ENCODE data around the gene EEFSEC.

The EEFSEC gene

DNA sequence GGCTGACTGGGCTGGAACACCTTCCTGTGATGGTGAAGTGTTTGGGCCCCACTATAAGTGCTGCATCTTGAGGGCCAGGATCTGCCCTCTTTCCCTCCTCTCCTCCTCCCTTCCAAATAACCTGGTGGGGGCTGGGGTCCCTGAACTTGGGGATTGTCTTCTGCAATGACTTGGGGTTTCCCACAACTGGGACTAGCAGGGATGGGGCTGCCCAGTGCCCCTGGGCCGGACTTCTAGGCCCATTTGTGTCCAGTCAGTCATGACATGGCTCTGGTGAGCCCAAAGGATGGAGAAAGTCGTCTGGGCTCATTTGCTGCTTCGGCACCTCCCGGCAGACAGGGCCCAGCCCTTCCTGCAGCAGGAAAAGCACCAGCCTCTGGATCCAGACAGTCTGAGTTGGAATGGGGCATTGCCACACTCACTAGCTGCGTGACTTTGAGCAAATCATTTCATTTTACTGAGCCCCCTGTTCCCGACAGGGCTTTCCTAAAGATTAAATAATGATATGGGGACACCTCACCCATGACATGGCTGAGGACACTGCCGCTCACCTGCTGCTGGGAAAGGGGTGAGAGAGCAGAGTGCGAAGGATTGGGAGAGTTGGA is 200.2 kb downstream of the EEFSEC start:
- no peak for DNase-seq (ENCODE audit: extremely low spot score)
- POLR2A ChIA-PET = no interaction called here
- TF ChIP-seq NFRKB (IDR thresholded peaks at IDR 0.05) = no peak
- TF ChIP-seq SP1 (IDR thresholded peaks at IDR 0.05) = no peak
- TF ChIP-seq FOXK2 (IDR thresholded peaks at IDR 0.05) = no peak
- TF ChIP-seq ELF4 (IDR thresholded peaks at IDR 0.05) = no peak
- TF ChIP-seq ARNT (IDR thresholded peaks at IDR 0.05) = no peak
- no peak for TF ChIP-seq LEF1 (IDR thresholded peaks at IDR 0.05; ENCODE audit: borderline replicate concordance)
- TF ChIP-seq SUZ12 (IDR thresholded peaks at IDR 0.05) = no peak
- no peak for TF ChIP-seq ZNF384 (IDR thresholded peaks at IDR 0.05)
- TF ChIP-seq TARDBP (IDR thresholded peaks at IDR 0.05) = no peak
- TF ChIP-seq CTBP1 (IDR thresholded peaks at IDR 0.05; ENCODE audit: borderline replicate concordance) = no peak
- TF ChIP-seq HDGF (IDR thresholded peaks at IDR 0.05; ENCODE audit: borderline replicate concordance) = no peak
- TF ChIP-seq FOXM1 (IDR thresholded peaks at IDR 0.05; ENCODE audit: borderline replicate concordance) = no peak
- CTCF ChIA-PET = no interaction called here

DNA sequence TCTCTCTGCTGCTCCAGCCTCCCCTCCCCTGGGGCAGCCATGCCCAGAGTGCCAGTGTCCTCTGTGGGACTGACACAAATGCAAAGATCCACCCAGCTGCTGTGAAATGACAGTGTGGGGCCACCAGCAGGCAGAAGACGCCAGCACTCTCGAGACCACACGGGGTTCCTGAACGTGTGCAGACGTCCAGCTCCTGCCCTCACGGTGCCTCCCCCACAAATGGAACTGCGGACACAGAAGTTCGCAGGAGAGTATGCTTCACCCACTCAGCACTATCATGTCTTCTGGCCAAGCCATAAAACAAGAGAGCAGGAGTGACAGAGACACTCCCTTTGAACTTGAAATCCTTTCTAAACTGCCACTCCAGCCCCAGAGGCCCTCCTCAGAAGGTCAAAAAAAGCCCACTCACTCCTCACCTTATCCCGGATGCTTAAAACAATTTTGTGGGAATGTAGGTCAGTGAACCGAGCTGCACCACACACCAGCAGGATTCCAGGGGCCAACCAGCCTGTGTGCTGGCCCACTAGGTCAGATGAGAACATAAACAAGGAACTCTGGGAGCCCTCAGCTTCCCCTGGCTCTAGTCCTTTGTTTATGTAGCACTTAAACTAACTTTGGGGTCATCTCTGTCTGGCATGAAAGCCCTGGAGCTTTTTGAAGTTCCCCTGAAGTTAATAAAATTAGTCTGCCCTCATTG is 200.9 kb downstream of the EEFSEC start:
- CTCF ChIA-PET = no interaction called here
- TF ChIP-seq NFRKB (IDR thresholded peaks at IDR 0.05) (no peak), FOXK2 (IDR thresholded peaks at IDR 0.05) (no peak), SP1 (IDR thresholded peaks at IDR 0.05) (no peak), ELF4 (IDR thresholded peaks at IDR 0.05) (no peak), HDGF (IDR thresholded peaks at IDR 0.05; ENCODE audit: borderline replicate concordance) (no peak), ZNF384 (IDR thresholded peaks at IDR 0.05) (no peak), SUZ12 (IDR thresholded peaks at IDR 0.05) (no peak), ARNT (IDR thresholded peaks at IDR 0.05) (no peak), FOXM1 (IDR thresholded peaks at IDR 0.05; ENCODE audit: borderline replicate concordance) (no peak), BHLHE40 (IDR thresholded peaks at IDR 0.05; ENCODE audit: borderline replicate concordance) (no peak), LEF1 (IDR thresholded peaks at IDR 0.05; ENCODE audit: borderline replicate concordance) (no peak), TARDBP (IDR thresholded peaks at IDR 0.05) (no peak), L3MBTL2 (conservative IDR thresholded peaks at IDR 0.05) (no peak), CTBP1 (IDR thresholded peaks at IDR 0.05; ENCODE audit: borderline replicate concordance) (no peak), FOXA1 (IDR thresholded peaks at IDR 0.05) (no peak)
- TF ChIP-seq, protein P1, sequence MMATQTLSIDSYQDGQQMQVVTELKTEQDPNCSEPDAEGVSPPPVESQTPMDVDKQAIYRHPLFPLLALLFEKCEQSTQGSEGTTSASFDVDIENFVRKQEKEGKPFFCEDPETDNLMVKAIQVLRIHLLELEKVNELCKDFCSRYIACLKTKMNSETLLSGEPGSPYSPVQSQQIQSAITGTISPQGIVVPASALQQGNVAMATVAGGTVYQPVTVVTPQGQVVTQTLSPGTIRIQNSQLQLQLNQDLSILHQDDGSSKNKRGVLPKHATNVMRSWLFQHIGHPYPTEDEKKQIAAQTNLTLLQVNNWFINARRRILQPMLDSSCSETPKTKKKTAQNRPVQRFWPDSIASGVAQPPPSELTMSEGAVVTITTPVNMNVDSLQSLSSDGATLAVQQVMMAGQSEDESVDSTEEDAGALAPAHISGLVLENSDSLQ (IDR thresholded peaks at IDR 0.05) = no peak
- DNase-seq (ENCODE audit: extremely low spot score) = no peak
- POLR2A ChIA-PET = no interaction called here

DNA sequence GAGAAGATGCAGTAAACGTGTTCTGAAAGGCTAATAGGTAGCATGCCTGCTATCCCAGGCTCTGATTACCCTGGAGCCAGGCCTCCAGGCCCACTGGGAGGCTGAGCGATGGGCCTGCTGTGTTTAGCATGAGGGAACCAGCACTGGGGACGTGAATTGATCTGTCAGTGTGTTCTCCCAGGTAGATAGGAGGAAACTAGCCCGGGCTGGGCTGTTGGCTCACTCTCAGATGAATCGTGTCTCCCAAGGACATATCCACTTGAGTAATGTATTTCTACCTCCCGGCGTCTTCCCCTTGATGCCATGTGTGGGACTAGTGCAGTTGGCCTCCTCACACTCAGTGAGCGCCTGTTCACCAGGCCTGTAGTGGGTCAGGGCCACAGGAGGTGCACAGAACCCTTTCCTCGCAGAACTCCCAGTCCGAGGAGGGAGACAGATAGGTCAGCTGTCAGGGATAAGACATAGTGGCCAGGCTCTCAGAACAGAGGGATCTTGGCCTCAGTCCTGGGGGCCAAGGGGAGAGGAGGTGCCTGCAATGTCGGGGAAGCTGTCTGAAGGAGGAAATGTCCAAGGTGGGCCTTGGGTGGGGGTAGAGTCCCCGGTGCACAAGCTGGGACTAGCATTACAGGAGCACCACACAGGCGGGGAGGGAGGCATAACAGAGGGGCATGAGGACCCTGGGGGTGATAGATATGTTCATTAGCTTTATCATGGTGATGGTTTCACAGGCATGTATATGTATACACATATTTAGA is 201.7 kb downstream of the EEFSEC start:
- no peak for DNase-seq (ENCODE audit: extremely low spot score)
- TF ChIP-seq NFRKB (IDR thresholded peaks at IDR 0.05) (no peak), SP1 (IDR thresholded peaks at IDR 0.05) (no peak), TARDBP (IDR thresholded peaks at IDR 0.05) (no peak), FOXA1 (IDR thresholded peaks at IDR 0.05) (no peak), FOXM1 (IDR thresholded peaks at IDR 0.05; ENCODE audit: borderline replicate concordance) (no peak), ZNF384 (IDR thresholded peaks at IDR 0.05) (no peak), ELF4 (IDR thresholded peaks at IDR 0.05) (no peak), L3MBTL2 (conservative IDR thresholded peaks at IDR 0.05) (no peak), SUZ12 (IDR thresholded peaks at IDR 0.05) (no peak), BHLHE40 (IDR thresholded peaks at IDR 0.05; ENCODE audit: borderline replicate concordance) (no peak), LEF1 (IDR thresholded peaks at IDR 0.05; ENCODE audit: borderline replicate concordance) (no peak), ARNT (IDR thresholded peaks at IDR 0.05) (no peak), FOXK2 (IDR thresholded peaks at IDR 0.05) (no peak), CTBP1 (IDR thresholded peaks at IDR 0.05; ENCODE audit: borderline replicate concordance) (no peak), HDGF (IDR thresholded peaks at IDR 0.05; ENCODE audit: borderline replicate concordance) (no peak)
- TF ChIP-seq, protein P1 (IDR thresholded peaks at IDR 0.05) = no peak
- ChIA-PET CTCF (interaction anchor here (0.6 kb wide), 1 partner anchor 95 kb away, joined by 3 read pairs; no protein-coding TSS in a partner anchor), POLR2A (no interaction called here)

DNA sequence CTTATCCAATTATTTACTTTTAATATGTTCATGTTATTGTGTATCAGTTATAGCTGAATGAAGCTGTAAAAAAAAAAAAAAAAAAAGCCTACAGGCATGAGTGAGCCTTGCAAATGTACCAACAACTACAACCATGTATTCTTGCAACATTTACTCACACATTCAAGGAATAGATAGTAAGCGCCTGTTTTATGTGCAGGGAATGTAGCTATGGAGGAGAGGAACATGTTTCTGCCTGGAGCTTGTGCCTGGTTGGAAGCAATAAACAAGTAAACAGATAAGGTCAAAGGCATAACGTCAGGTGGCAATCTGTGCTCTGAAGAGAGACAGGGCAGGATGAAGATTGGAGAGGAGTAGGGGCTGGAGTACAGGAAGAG is 202.2 kb downstream of the EEFSEC start:
- ChIA-PET POLR2A (interaction anchor here (0.9 kb wide), 1 partner anchor 9 kb away, joined by 3 read pairs; no protein-coding TSS in a partner anchor), CTCF (interaction anchor here (0.6 kb wide), 1 partner anchor 95 kb away, joined by 3 read pairs; no protein-coding TSS in a partner anchor)
- no peak for DNase-seq (ENCODE audit: extremely low spot score)
- TF ChIP-seq HDGF (IDR thresholded peaks at IDR 0.05; ENCODE audit: borderline replicate concordance) (no peak), CTBP1 (IDR thresholded peaks at IDR 0.05; ENCODE audit: borderline replicate concordance) (no peak), SUZ12 (IDR thresholded peaks at IDR 0.05) (no peak), ELF4 (IDR thresholded peaks at IDR 0.05) (no peak), FOXK2 (IDR thresholded peaks at IDR 0.05) (no peak), L3MBTL2 (conservative IDR thresholded peaks at IDR 0.05) (no peak)

DNA sequence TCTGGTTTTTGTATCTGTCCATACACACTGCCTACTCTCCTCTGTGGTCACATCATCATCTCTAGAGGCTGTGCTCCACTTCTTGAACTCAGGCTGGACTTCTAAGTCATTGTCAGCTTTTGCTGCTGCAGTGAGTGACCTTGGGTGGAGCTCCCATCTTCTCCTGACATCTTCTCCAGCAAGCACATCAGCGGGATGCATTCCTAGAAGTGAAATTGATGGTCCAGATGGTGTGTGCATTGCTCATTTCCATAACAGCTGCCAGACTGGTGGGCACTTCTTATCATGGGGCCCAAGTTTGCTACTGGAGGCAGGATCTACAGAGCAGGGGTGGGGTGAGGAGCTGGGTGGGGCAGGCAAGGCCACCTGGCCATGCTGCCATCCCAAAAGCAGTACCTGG is 203.5 kb downstream of the EEFSEC start:
- TF ChIP-seq ZNF384 (IDR thresholded peaks at IDR 0.05) (no peak), LEF1 (IDR thresholded peaks at IDR 0.05; ENCODE audit: borderline replicate concordance) (no peak), FOXK2 (IDR thresholded peaks at IDR 0.05) (no peak), FOXM1 (IDR thresholded peaks at IDR 0.05; ENCODE audit: borderline replicate concordance) (no peak), HDGF (IDR thresholded peaks at IDR 0.05; ENCODE audit: borderline replicate concordance) (no peak), BHLHE40 (IDR thresholded peaks at IDR 0.05; ENCODE audit: borderline replicate concordance) (no peak), CTBP1 (IDR thresholded peaks at IDR 0.05; ENCODE audit: borderline replicate concordance) (no peak), NFRKB (IDR thresholded peaks at IDR 0.05) (no peak), SP1 (IDR thresholded peaks at IDR 0.05) (no peak), TARDBP (IDR thresholded peaks at IDR 0.05) (no peak), FOXA1 (IDR thresholded peaks at IDR 0.05) (no peak), ARNT (IDR thresholded peaks at IDR 0.05) (no peak), L3MBTL2 (conservative IDR thresholded peaks at IDR 0.05) (no peak)
- TF ChIP-seq, protein P1 (IDR thresholded peaks at IDR 0.05) = no peak
- DNase-seq (ENCODE audit: extremely low spot score) = no peak
- POLR2A ChIA-PET = interaction anchor here (0.7 kb wide), 1 partner anchor 11 kb away, joined by 3 read pairs; no protein-coding TSS in a partner anchor
- CTCF ChIA-PET = no interaction called here

Measured in HEK293T (cell line).